Measurements from ENCODE around the gene ALCAM. TPM values are rescaled to one million over a fixed set of nuclear protein-coding genes. Genes with fewer than 3 reads are reported as not detected.

Gene ALCAM
- total RNA-seq, 2 experiments from 2014 or later = 1.6 to 1.9 TPM

DNA sequence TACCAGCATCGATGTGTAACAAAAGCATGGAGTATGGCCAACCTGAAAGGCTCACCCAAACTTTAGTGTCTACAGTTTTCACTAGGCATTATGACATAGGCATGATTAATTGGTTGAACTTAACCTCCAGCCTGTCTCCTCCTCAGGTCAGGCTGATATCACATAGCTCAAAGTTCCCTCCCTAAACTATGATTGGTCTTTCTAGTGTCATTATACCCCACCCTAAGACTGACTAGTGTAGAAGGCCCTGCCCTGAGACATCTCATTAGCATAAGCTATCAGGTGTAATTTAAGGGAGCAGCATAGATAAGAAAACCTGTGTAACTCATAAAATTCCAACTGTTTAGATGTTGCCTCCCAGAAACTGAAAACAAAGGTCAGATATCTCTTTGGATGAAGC lies 195.2 kb downstream of the ALCAM start:
- no peak overlapping the region for H3K27ac ChIP-seq (ENCODE audit: low read depth in 1 of 2, low read length in 2 of 2)
- ATAC-seq (ENCODE audit: poor library complexity) (no peak), DNase-seq (no peak)
- ChIA-PET POLR2A (no interaction called here), CTCF (no interaction called here)
- H3K27me3 Mint-ChIP-seq = no peaks in the 10 kb centered on the region
- H3K9me3 ChIP-seq (ENCODE audit: control insufficient read depth in 1 of 2, insufficient read depth in 1 of 2, low read length in 2 of 2) = peaks cover 0 to 3% of the 10 kb centered on the region in 2 experiments
- no peak overlapping the region for H3K4me3 Mint-ChIP-seq
- H3K36me3 Mint-ChIP-seq (ENCODE audit: low read depth) = no peaks in the 10 kb centered on the region
- H3K27ac Mint-ChIP-seq = no peak overlapping the region
- intact Hi-C loops (cut with DNase I, micrococcal nuclease) = no loop called here
- peaks cover 4% of the 10 kb centered on the region for H3K9me3 Mint-ChIP-seq
- no peaks in the 10 kb centered on the region for H3K4me1 Mint-ChIP-seq (ENCODE audit: low read depth)
- TF ChIP-seq CTCF (IDR thresholded peaks at IDR 0.05) = no peak
- H3K36me3 ChIP-seq (ENCODE audit: insufficient read depth, low read length) = no peaks in the 10 kb centered on the region
- no peaks in the 10 kb centered on the region for H3K27me3 ChIP-seq (ENCODE audit: control insufficient read depth in 1 of 2, insufficient read depth in 2 of 2, low read length in 2 of 2)
- H3K4me1 ChIP-seq (ENCODE audit: insufficient read depth, low read length) = no peaks in the 10 kb centered on the region
- H3K4me3 ChIP-seq (ENCODE audit: low read length) = no peak overlapping the region

GRCh38 chr3:105564546-105565288 lies 198.0 kb downstream of the ALCAM start:
- Histone ChIP-seq H3K36me3 (ENCODE audit: insufficient read depth, low read length) (no peaks in the 10 kb centered on the region), H3K9me3 (ENCODE audit: control insufficient read depth in 1 of 2, insufficient read depth in 1 of 2, low read length in 2 of 2) (peaks cover 0 to 3% of the 10 kb centered on the region in 2 experiments), H3K27ac (ENCODE audit: low read depth in 1 of 2, low read length in 2 of 2) (no peak overlapping the region), H3K4me1 (ENCODE audit: insufficient read depth, low read length) (no peaks in the 10 kb centered on the region), H3K27me3 (ENCODE audit: control insufficient read depth in 1 of 2, insufficient read depth in 2 of 2, low read length in 2 of 2) (no peaks in the 10 kb centered on the region), H3K4me3 (ENCODE audit: low read length) (no peak overlapping the region)
- TF ChIP-seq CTCF (IDR thresholded peaks at IDR 0.05) = no peak
- no peaks in the 10 kb centered on the region for H3K4me1 Mint-ChIP-seq (ENCODE audit: low read depth)
- no peak overlapping the region for H3K27ac Mint-ChIP-seq
- H3K36me3 Mint-ChIP-seq (ENCODE audit: low read depth) = no peaks in the 10 kb centered on the region
- ATAC-seq (ENCODE audit: poor library complexity) (no peak), DNase-seq (no peak)
- H3K4me3 Mint-ChIP-seq = no peak overlapping the region
- POLR2A ChIA-PET = no interaction called here
- intact Hi-C loops (cut with DNase I, micrococcal nuclease) = no loop called here
- peaks cover 4% of the 10 kb centered on the region for H3K9me3 Mint-ChIP-seq
- CTCF ChIA-PET = interaction anchor here (0.7 kb wide), 1 partner anchor 186 kb away, joined by 4 read pairs; no protein-coding TSS in a partner anchor
- H3K27me3 Mint-ChIP-seq = no peaks in the 10 kb centered on the region

- Histone ChIP-seq H3K27ac (ENCODE audit: low read depth in 1 of 2, low read length in 2 of 2) (no peak overlapping the region), H3K9me3 (ENCODE audit: control insufficient read depth in 1 of 2, insufficient read depth in 1 of 2, low read length in 2 of 2) (no peaks in the 10 kb centered on the region), H3K4me1 (ENCODE audit: insufficient read depth, low read length) (no peaks in the 10 kb centered on the region), H3K4me3 (ENCODE audit: low read length) (no peak overlapping the region), H3K27me3 (ENCODE audit: control insufficient read depth in 1 of 2, insufficient read depth in 2 of 2, low read length in 2 of 2) (no peaks in the 10 kb centered on the region), H3K36me3 (ENCODE audit: insufficient read depth, low read length) (no peaks in the 10 kb centered on the region)
- Mint-ChIP-seq H3K36me3 (ENCODE audit: low read depth) (no peaks in the 10 kb centered on the region), H3K4me3 (no peak overlapping the region), H3K27me3 (no peaks in the 10 kb centered on the region), H3K9me3 (no peaks in the 10 kb centered on the region), H3K4me1 (ENCODE audit: low read depth) (no peaks in the 10 kb centered on the region), H3K27ac (no peak overlapping the region)
- intact Hi-C loops (cut with DNase I, micrococcal nuclease) = no loop called here
- no peak for DNase-seq
- ChIA-PET POLR2A (no interaction called here), CTCF (no interaction called here)
- no peak for TF ChIP-seq CTCF (IDR thresholded peaks at IDR 0.05)
- no peak for ATAC-seq (ENCODE audit: poor library complexity)
Observed at GRCh38 chr3:105571005-105571404, 204.3 kb downstream of the ALCAM start.
